NCI-H2081 treated with DMSO at 0.1 percent for 48 hours (cell line): ENCODE data around the gene PARD6B.

ENCODE experiments used
- DNase-seq: peaks from one replicate; lab custom pipeline; 2025; lab: John Stamatoyannopoulos, UW

Gene PARD6B

DNA sequence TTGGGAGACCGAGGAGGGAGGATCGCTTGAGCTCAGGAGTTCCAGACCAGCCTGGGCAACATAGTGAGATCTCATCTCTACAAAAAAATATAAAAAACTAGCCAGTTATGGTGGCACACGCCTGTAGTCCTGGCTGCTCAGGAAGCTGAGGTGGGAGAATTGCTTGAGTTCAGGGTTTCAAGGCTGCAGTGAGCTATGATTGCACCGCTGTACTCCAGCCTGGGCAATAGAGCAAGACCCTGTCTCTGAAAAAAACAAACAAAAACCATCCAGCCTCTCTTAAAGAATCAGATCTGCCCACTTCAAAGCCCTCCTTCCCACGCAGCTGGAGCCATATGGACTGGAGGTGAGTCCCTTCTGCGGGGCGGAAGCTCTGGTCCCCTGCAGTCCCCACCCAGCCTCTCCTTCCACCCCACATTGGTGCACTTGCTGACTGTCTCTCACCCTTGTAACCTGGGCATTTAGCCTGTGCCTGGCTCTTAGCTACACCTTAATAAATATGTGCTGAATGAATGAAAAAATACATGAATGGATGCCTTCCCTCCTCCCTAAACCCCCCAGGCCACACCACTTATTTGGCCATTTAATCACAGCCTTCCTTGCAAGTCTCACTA, 7.2 kb upstream of the PARD6B start:
- no peak for DNase-seq

DNA sequence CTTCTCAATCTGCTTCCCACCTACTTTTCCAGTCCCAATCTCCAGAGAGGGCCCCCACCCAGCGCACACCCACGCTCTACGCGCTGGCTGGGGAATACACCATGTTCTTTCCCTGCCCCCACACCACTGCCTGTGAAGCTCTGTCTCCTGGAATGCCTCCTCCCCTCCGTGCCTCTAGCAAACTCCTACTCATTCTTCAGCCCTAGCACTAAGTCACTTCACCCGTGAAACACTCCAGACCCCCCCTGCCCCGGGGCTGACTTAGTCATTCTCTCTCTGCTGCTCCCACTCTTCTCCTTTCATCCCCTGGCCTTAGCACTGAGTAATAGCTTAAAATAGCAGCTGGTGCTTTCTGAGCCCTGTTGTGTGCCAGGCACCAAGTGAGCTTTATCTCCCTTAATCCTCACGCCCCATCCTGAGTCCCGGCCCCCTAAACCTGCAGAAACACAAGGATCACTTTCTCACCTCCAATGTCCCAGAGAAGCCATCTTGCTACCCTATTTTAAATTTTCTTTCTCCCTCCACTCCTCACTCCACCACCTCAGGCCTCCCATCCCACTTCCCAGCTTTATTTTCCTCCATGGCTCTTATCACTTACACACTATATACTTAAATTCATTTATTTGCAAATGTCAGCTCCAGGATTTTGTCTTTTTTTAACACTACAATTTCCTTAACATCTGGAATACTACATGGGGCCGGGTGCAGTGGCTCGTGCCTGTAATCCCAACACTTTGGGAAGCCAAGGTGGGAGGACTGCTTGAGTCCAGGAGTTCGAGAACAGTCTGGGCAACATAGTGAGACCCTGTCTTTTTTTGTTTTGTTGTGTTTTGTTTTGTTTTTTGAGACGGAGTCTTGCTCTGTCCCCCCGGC, 6.3 kb upstream of the PARD6B start:
- DNase-seq, result no peak

DNA sequence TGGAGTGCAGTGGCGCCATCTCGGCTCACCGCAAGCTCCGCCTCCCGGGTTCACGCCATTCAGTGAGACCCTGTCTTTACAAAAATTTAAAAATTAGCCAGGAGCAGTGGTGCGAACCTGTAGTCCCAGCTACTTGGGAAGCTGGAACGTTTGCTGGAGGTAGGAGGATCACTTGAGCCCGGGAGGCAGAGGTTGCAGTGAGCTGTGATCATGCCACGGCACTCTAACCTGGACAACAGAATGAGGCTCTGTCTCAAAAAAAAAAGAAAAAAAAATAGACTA, 5.7 kb upstream of the PARD6B start:
- DNase-seq, result no peak

DNA sequence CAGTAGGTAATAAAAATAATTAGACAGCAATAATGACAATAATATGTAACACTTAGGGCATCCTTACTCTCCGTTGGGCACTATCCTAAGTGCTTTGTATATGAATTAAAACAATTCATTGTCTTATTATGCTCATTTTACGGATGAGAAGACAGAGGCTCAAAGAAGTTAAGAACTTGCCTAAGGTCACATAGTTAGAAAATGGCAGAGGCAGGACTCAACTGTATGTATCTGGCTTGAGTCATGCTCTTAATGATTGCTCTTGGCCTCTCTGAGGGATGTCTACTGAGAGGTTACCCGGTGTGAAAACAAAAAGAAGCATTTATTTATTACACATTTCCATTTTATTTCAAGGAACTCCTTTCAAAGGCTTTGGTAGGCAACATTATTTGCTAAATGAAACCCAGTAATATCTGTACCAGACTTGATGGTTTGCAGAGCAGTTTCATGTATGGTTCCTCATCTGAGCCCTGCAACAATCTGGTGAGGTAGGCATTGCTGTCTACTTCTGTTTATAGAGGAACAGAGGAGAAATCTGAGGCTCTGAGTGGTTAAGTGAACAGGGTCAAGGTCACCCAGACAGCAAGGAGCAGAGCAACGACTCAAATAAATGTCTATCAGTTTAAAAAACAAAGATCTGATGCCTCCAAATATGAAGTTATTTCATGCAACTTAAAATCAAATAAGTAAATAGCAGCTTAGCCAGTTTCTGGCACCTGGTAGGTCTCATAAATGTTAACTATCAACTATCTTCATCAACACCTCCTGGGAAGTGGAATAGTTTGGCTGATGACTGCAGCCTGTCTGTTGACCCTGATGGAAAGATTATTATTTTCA, 4.2 kb upstream of the PARD6B start:
- no peak for DNase-seq

DNA sequence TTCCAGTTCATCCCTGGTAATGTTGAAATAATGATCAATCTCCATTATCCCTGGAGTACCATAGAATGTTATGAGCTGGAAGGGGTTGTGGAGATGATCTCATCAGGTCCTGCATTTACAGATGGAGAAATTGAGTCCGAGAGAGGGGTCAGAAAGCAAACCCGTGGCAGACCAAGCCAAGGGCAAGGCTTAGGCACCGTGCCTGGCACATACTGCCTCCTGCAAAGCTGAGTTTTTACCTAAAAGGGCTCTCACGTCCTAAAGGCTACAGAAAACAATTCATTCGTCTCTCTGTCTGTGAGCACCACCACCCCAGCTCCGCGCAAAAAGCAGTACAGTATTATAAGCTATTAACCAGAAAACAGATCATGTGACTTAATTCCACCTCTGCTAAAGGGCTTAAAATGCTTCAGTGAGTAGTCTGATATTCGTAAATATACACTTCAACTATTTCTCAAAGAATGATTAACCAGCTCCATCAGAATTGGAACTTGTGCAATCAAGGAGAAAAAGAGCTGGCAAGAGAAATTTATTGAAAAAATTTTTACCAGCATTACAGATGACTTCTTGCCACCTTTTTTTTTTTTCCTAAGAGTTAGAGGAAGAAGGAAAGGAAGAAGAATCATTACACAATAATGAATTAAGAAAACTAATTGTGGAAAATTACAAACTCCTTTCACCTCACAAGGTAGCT, 3.4 kb upstream of the PARD6B start:
- DNase-seq, result no peak

DNA sequence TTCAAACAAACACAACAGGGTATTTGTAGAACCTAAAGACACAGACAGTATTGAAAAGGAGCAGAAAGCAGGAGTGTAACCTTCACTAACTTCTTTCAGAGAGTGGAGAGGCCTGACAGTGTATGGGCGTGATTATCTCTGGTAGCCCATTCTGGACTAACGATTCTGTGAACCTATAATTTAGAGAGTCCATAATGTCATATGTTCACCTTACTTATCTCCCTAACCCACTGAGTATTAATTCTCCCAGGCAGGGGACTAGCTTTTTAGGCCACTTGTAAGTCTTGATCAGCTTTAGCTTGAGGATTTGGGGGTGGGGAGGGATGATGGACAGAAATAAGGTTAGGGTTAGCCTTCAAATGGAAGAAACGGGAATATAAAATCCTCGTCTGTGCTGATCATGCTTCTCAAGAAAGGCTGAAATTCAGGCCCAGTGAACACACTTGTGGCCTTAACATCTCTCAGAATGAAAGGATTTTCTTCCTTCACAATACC, 2.8 kb upstream of the PARD6B start:
- no peak for DNase-seq

DNA sequence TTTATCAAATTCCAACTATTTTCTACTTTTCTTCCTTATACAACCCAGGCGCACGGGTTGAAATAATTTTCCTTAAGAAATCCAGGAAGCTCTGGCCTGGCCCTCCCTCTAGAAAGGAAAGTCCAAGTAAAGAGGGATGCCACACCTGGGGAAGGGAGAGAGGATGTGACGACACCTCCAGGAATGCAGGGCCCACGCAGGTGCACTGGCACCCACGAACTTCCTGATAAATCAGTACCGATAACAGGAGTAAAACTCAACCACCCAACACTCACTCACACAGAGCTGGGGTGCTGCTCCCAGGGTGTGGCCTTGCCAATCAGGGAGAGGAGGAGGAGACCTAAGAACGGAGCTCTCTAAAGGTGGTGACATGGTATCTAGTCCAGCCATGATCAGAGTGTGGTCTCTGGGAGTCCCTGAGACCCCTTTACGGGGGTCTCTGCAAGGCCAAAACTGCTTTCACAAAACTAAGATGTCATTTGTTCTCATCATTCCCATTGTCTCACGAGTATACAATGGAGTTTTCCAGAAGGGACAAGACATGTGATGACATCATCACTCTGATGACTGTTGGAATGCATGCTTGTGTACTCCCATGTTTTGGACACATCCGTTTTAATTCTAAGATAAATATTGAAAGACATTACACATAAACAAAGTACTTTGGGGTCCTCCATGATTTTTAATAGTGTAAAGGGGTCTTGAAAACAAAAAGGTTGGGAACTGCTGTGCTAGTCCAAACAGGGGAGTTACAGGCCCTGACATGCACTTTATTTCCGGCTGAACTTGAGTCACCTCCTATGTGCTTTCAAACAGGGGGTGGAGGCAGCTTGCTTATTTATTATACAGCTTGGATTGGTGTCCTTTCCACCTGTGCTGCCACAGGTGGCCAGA, 2.2 kb upstream of the PARD6B start:
- DNase-seq, result no peak

DNA sequence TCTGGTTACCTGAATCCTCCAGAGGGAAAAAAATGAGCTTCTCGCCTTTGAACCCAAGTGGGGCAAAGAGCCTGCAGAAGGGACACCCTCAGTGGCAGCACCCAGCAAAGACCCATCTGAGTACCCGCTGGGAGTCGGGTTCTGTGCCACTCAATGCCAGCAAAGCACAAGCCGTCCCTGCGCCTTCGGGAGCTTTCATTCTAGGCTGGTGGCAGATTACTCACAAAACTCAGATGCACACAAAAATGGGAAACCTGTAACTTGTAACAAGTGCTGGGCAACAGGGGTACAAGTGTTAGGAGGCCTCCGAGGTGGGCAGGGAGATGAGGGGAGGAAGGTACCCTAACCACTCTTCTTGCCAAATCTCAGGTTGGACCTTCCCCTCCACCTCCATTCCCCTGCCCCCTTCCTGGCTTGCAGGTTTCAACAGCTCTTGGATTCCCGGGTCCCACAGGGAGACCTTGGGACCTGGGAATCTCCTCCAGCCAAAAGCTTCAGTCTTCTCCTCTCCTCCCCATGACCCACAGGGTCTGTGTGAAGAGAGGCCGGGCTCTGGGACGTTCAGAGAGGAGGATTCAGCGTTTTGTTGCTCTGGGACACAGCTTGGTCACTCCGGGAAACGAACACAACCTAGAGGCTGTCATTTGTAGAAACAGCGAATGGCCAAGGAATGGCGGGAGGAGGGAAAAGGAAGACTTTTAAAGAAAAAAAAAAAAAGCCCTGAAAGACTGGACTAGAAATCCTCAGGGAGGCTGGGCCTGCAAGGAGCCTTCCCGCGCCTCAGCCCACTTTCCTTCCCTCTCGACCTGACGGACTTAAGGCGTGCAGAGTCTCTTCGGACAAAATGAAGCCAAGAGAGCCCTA, 1.2 kb upstream of the PARD6B start:
- no peak for DNase-seq

DNA sequence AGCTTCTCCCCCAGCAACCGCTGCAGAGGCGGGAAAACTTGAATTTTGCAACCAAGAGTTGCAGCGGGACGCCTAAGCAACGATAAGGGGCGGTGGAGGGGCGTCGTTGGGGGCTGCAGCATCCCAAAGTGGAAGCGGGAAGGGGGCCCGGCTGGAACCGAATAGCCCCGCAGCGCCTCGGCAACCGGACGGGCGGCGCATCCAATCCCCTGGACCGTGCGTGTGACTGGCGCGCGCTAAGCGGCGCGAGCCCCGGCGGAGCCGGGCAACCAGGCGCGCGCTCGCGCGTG, 670 bp upstream of the PARD6B start:
- no peak for DNase-seq

DNA sequence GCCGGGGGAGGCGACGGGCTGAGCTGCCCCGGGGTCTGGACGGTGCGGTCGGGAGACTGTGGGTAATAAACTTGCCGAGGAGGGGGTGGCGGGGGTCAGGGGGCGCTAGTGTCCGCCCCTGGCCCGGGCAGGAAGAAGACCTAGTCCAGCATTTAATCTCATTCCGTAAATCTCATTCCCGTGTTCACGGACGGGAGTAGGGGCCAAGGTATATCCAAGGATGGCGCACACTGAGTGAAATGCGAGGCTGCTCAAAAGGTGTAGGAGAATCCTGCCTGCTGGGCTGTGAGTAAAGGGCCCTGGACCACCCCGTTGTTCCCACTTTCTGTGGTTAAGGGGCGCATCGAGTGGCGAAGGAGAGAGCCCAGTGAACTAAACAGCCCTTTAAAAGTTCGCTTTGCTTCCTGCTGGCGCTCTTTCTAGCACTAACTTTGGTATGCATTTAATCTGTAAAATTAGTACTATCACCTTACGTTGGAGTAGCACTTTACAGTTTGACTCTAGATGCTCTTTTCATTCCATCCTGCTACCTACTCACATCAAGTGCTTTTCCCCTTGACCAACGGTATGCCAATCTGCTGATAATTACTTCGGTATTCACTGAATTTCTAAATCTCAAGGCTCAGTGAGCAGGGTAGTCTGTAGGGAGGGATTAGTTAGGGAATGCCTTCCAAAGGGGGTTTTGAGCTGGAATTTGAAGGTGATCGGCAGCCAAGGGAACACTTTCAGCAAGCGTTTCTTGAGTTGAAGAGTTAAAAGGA, 730 bp downstream of the PARD6B start:
- no peak for DNase-seq

DNA sequence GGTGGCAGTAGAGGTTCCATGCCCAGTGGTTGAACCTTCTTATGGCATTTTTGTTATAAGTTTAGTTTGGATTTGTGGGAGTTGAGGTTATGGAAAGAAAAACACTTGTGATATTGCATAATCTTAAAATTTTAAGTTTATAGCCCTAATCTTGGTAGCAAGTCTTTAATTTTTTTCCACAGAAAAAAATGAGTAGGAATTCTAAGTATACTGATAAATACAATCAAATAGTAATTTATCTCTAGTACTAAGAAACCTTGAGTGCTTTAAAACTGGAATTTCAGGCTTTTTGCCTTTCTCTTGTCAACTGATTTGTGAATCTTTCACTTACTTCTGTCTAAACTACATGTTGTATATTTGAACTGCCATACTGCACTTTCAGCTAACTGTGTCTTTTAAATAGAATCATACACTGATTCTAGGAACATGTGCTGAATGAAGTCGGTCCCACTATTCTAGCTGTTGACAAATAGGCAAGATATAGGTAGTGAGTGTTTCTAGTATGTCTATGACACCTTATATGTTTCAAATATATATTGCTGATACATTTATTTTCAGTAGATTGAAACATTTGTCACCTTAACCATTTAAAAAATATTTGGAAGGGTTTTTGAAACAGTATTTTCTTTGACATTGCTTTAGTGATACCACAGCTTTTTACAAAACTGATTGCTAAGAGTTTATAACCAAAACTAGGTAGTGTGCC, 2.4 kb downstream of the PARD6B start:
- no peak for DNase-seq

DNA sequence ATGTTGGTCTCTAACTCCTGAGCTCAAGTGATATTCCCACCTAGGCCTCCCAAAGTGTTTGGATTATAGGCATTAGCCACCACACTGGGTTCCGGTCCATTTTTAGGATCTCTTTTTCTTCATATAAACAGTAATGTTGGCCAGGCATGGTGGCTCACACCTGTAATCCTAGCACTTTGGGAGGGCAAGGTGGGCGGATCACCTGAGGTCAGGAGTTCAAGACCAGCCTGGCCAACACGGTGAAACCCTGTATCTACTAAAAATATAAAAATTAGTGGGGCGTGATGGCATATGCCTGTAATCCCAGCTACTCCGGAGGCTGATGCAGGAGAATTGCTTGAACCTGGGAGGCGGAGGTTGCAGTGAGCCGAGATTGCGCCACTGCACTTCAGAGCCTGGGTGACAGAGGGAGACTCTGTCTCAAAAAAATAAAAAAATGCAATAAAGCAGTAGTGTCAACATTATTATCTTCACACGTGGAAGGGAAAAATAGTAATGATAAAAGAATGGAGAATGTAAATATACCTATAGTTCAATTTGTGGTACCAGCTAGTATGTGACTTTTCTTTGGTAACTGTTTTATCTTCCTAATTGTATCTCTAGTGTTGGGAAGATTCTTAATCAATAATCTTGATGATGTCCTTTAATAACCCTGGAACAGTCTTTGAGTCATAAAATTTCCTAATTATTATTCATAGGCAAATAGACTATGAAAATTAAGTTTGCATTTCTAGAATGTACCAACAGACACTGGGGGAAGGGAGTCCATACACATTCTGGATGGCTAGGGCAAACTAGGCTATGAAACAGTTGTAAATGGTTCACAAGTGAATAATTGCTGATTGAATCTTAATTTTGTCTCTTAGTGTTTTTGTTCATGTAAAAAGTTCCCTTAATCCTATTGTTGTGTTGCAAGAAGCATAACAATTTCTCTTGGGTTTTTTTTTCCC, 3.6 kb downstream of the PARD6B start:
- DNase-seq, result no peak

DNA sequence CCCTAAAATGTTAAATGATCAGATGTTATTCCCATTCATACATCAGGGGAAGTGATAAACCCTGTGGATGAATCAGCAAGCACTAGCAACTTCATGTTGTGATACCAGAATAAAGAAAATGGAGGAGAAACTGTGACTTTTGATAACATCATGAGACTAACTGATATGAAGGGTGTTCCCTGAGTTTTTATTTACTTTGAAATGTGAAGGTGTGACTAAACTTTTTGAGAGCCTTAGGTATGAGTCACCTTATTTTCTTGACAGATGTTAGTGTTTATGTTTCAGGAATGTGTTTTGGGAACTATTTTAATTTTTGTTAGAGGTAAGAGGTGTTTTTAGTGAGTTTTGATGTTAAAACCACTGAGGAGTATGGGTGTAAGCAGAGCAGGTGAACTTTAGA, 4.4 kb downstream of the PARD6B start:
- no peak for DNase-seq

DNA sequence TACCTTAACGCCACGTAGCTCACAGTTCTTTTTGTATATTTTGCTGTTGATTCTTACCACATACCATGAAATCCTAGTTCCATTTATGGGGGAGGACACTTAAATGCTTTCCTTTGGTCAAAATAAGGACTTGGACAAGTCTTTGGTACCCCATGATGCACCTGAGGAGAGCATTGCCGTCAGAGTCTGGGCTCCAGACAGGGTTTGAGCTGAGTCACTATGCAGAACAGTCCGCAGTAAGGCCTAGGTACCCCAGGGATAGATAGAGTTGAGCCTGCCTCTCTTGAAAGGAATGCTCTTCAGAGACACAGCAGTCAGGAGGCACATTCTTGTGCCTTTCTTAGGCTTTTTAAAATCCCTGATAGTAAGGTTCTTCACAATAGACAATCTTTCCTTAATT, 6.0 kb downstream of the PARD6B start:
- DNase-seq, result no peak

DNA sequence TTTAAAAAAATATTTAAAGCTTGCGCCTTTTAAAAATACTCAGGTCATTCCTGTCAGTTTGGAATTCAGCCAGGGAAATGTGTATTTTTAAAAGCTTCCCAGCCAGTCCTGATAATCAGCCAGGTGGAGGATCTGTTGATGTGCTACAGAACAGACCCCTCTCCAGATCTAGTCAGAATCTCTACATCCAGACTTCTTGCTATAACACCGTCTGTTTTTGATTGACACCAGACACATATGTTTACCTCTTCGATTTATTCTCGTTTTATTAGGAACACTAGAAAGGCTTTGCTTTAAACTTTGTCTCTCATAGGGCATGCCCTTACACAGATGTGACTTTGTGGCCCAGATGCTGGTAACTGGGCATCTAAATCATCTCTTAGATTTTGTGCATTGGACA, 11.7 kb downstream of the PARD6B start:
- DNase-seq, result no peak

DNA sequence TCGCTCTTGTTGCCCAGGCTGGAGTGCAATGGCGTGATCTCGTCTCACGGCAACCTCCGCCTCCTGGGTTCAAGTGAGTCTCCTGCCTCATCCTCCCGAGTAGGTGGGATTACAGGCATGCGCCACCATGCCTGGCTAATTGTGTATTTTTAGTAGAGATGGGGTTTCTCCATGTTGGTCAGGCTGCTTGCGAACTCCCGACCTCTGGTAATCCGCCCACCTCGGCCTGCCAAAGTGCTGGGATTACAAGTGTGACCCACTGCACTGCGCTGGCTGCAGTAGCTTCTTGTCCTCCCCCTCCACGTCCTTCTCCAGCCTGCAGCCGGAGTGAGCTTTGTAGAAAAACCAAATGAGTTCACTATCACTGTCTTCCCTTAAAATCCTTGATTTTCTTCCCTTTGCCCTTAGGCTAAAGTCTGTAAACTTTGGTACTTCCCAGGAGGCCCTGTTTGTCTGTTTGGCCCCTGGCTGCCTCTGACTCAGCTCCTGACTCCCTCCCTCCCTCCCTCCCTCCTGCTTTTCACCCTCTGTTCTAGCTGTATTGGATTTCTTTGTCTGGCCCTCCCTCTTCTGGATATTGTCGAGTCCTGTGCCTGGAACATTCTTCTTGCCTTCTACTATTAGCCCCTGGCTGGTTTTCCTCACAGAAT, 12.9 kb downstream of the PARD6B start:
- DNase-seq, result no peak

DNA sequence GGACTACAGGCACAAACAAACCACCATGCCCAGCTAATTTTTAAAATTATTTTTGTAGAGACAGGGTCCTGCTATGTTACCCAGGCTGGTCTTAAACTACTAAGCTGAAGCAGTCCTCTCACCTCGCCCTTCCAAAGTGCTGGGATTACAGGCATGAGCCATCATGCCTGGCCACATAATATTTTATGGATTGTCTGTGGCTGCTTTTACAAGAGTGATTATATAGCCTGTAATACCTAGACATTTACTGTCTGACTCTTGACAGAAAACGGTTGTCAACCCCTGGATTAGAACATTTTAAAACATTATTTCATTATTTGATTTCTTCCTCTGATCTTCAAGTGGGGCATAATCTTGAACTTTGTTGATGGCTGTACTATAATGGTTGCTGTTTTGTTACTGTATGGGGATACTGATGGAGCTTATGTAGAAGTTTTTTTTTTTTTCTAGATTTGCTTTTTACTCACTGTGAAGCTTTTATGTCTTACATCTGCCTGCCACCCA, 14.3 kb downstream of the PARD6B start:
- no peak for DNase-seq
